OCI-LY7 (cell line): Measurements from ENCODE around the gene LRRK1. TPM values are rescaled to one million over a fixed set of nuclear protein-coding genes. Genes with fewer than 3 reads are reported as not detected.

Experiments used
- BruUV-seq: library from RNA; stranded (reverse); fragments of 400-500 nt; replicated peaks from 2 replicates; lab custom pipeline; 2021; lab: Mats Ljungman, UMichigan
- CTCF ChIA-PET: fragments of 300-600 bp; sonication (Branson Sonifier 250); formaldehyde crosslinking; loops from one replicate; lab custom pipeline; 2022; ENCODE audit warnings: antibody characterized with exemption; ENCODE audit not compliant: unreplicated experiment; lab: Charles Lee
- POLR2A ChIA-PET: fragments of 300-600 bp; sonication (Branson Sonifier 250); formaldehyde crosslinking; loops from one replicate; lab custom pipeline; 2022; ENCODE audit warnings: antibody characterized with exemption; lab: Charles Lee
- DNase-seq: peaks from one replicate; pipeline ENCODE4 v3.0.0-alpha.2; 2015; ENCODE audit warnings: low spot score
- H2AFZ ChIP-seq: fragments of 200-600 bp; sonication (generic), shearing (Covaris generic); 2 replicates; pipeline ENCODE4 v1.6.1; 2014; ENCODE audit warnings: mild to moderate bottlenecking, antibody characterized with exemption, low read length, moderate library complexity
- H3K27ac ChIP-seq: fragments of 200-600 bp; sonication (generic); 2 replicates; pipeline ENCODE4 v1.5.1; 2014; ENCODE audit warnings: mixed run types, low read depth, mild to moderate bottlenecking, moderate library complexity, low read length, inconsistent platforms; ENCODE audit not compliant: poor library complexity, severe bottlenecking
- H3K36me3 ChIP-seq: fragments of 200-600 bp; sonication (generic); 2 replicates; pipeline ENCODE4 v1.6.1; 2014; ENCODE audit warnings: mild to moderate bottlenecking, antibody characterized with exemption, low read length, moderate library complexity, mixed read lengths; ENCODE audit not compliant: insufficient read depth
- H3K4me1 ChIP-seq: fragments of 200-600 bp; sonication (generic); 2 replicates; pipeline ENCODE4 v1.5.1; 2014; ENCODE audit warnings: mild to moderate bottlenecking, low read length; ENCODE audit not compliant: insufficient read depth, poor library complexity, severe bottlenecking
- H3K4me2 ChIP-seq: fragments of 200-600 bp; sonication (generic); 2 replicates; pipeline ENCODE4 v1.6.1; 2014; ENCODE audit warnings: mild to moderate bottlenecking, low read length
- H3K4me3 ChIP-seq: fragments of 200-600 bp; sonication (generic); 2 replicates; pipeline ENCODE4 v1.5.1; 2014; ENCODE audit warnings: mild to moderate bottlenecking, low read depth, low read length; ENCODE audit not compliant: poor library complexity, severe bottlenecking
- H3K79me2 ChIP-seq: fragments of 200-600 bp; sonication (generic); 2 replicates; pipeline ENCODE4 v1.6.1; 2016; ENCODE audit warnings: low read depth, mild to moderate bottlenecking, low read length, moderate library complexity, mixed read lengths; ENCODE audit not compliant: insufficient read depth
- H3K9me2 ChIP-seq: fragments of 200-600 bp; sonication (generic); 2 replicates; pipeline ENCODE4 v1.6.1; 2016; ENCODE audit warnings: mild to moderate bottlenecking, low read length, mixed read lengths; ENCODE audit not compliant: insufficient read depth
- H3K9me3 ChIP-seq: fragments of 200-600 bp; sonication (generic); 2 replicates; pipeline ENCODE4 v1.6.1; 2014; ENCODE audit warnings: mild to moderate bottlenecking, mixed run types, low read length, mixed read lengths
- H4K20me1 ChIP-seq: fragments of 200-600 bp; sonication (generic); 2 replicates; pipeline ENCODE4 v1.6.1; 2014; ENCODE audit warnings: mild to moderate bottlenecking, antibody characterized with exemption, low read length, moderate library complexity, mixed read lengths; ENCODE audit not compliant: insufficient read depth
- CTCF ChIP-seq: fragments of 200-600 bp; sonication (generic); conservative IDR thresholded peaks from 2 replicates; pipeline ENCODE4 v1.5.1; 2014; ENCODE audit warnings: mild to moderate bottlenecking, antibody characterized with exemption, low read length, moderate library complexity, mixed read lengths
- EZH2phosphoT487 ChIP-seq: fragments of 200-600 bp; sonication (generic); IDR thresholded peaks from 2 replicates; pipeline ENCODE4 v1.6.1; 2018; ENCODE audit warnings: low read depth, borderline replicate concordance, mild to moderate bottlenecking, mixed run types, antibody characterized with exemption, low read length, moderate library complexity, mixed read lengths
- intact Hi-C: fragments of 100-400 bp; cut with micrococcal nuclease; formaldehyde crosslinking; loops from one replicate; pipeline ENCODE4 v1.10.0; 2022; ENCODE audit not compliant: unreplicated experiment
- total RNA-seq, 2 experiments: library from RNA; depleted of rRNA in 1 of 2; stranded (reverse); fragments of >200 nt in 1 of 2; shearing (Covaris generic) in 1 of 2; gene quantifications; 2 replicates each; pipeline ENCODE4 v1.2.3, GENCODE V29; 2014 to 2022

Gene LRRK1
- total RNA-seq, 2 experiments from 2014 or later: 92.3 to 233 TPM

- intact Hi-C loops: no loop called here
- H2AFZ ChIP-seq: no peak overlapping the region
- H3K9me2 ChIP-seq: no peaks in the 10 kb centered on the region
- H3K36me3 ChIP-seq: peaks cover 90% of the 10 kb centered on the region
- ChIA-PET CTCF (interaction anchor here (0.5 to 1.6 kb wide), 4 partner anchors 15 to 67 kb away, joined by 3 to 5 read pairs (median 3); partner anchors contain the start of gene LRRK1), POLR2A (interaction anchor here (0.7 to 2.1 kb wide), 6 partner anchors 11 to 361 kb away, joined by 3 to 16 read pairs (median 7); partner anchors contain the start of gene LRRK1)
- no TSS peak for BruUV-seq
- H3K79me2 ChIP-seq: peaks cover 93% of the 10 kb centered on the region
- peak overlapping the region; percentile 99 for H3K27ac ChIP-seq
- no peaks in the 10 kb centered on the region for H4K20me1 ChIP-seq
- H3K4me2 ChIP-seq: peak overlapping the region; percentile 62
- H3K4me1 ChIP-seq: peaks cover 95% of the 10 kb centered on the region
- peak overlapping the region; percentile 20 for H3K4me3 ChIP-seq
- TF ChIP-seq CTCF (peak; percentile 68), EZH2phosphoT487 (no peak)
- peaks cover 8% of the 10 kb centered on the region; the same call in 1 of the 2 replicates for H3K9me3 ChIP-seq
- peak; percentile 80 for DNase-seq
Measured at GRCh38 chr15:100934726-100935125, 15.6 kb downstream of the LRRK1 start.

DNA sequence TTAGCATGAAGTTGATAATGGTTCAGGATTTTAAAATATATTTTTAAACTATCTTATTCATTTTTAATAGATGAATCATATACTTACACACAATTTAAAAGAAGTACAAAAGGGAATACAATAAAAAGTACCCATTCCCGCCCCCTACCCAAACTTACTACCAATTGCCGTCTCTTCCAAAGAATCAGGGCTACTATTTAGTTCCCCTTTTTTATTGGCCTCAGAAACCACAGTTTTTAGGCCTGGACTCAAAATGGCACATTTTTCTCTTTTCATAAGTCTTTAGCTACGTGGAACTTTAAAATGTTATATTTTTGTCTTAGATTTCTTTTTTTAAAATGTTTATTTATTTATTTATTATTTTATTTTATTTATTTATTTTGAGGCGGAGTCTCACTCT lies 18.0 kb downstream of the LRRK1 start:
- ChIA-PET CTCF (no interaction called here), POLR2A (interaction anchor here (0.9 to 1.8 kb wide), 4 partner anchors 8 to 21 kb away, joined by 3 to 6 read pairs (median 4); no protein-coding TSS in a partner anchor)
- no TSS peak for BruUV-seq
- no peak overlapping the region for H3K4me2 ChIP-seq
- no peaks in the 10 kb centered on the region for H3K9me2 ChIP-seq
- peaks cover 3% of the 10 kb centered on the region; the same call in 1 of the 2 replicates for H4K20me1 ChIP-seq
- H3K9me3 ChIP-seq: peaks cover 14% of the 10 kb centered on the region; the same call in 1 of the 2 replicates
- no peak overlapping the region for H3K27ac ChIP-seq
- peaks cover 95% of the 10 kb centered on the region for H3K36me3 ChIP-seq
- peaks cover 99% of the 10 kb centered on the region for H3K79me2 ChIP-seq
- intact Hi-C loops: no loop called here
- no peak for DNase-seq
- TF ChIP-seq EZH2phosphoT487: no peak
- TF ChIP-seq CTCF: no peak
- H2AFZ ChIP-seq: no peak overlapping the region
- H3K4me3 ChIP-seq: no peak overlapping the region
- peaks cover 95% of the 10 kb centered on the region for H3K4me1 ChIP-seq

DNA sequence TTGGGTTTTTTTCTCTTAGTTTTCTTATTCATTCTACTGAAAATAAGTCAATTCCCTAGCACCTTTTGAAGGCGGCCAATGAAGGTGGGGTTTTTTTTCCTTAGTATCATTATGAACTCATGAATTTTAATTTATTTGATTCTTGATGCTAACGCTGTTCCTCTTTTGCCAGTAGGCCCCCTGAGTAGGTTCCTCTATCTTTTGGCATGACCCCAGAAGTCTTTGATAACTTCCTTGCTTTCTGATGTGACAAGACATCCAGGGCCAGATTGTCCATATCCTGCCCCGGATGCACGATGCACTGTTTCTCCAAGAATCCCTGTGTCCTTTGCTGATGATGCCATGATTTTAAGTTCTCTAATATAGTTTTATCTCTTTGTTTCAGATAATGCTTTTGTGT lies 20.6 kb downstream of the LRRK1 start:
- no peak for DNase-seq
- intact Hi-C loops: no loop called here
- TF ChIP-seq EZH2phosphoT487: no peak
- TF ChIP-seq CTCF: no peak
- H3K4me1 ChIP-seq: peaks cover 93% of the 10 kb centered on the region
- H3K36me3 ChIP-seq: peaks cover 98% of the 10 kb centered on the region
- ChIA-PET POLR2A (interaction anchor here (1.5 kb wide), 1 partner anchor 9 kb away, joined by 4 read pairs; no protein-coding TSS in a partner anchor), CTCF (no interaction called here)
- peak overlapping the region; percentile 43 for H3K27ac ChIP-seq
- H3K4me3 ChIP-seq: no peak overlapping the region
- peak overlapping the region; percentile 48 for H3K4me2 ChIP-seq
- H3K9me2 ChIP-seq: no peaks in the 10 kb centered on the region
- H3K79me2 ChIP-seq: peaks cover 99% of the 10 kb centered on the region
- peaks cover 3% of the 10 kb centered on the region; the same call in 1 of the 2 replicates for H4K20me1 ChIP-seq
- peaks cover 14% of the 10 kb centered on the region; the same call in 1 of the 2 replicates for H3K9me3 ChIP-seq
- no peak overlapping the region for H2AFZ ChIP-seq
- BruUV-seq: no TSS peak
